Posterior vena cava (tissue), 2 donors: ENCODE results near the gene PITPNM1. TPM values are rescaled to one million over a fixed set of nuclear protein-coding genes. Genes with fewer than 3 reads are reported as not detected.
"Not testable (repeated sequence)": the region's sequence is repeated elsewhere in the genome, so short reads cannot be mapped to it uniquely, and the experiment has no call there.

Source experiments
- DNase-seq: peaks from one replicate; pipeline ENCODE4 v3.0.0-alpha.2; 2020; ENCODE audit warnings: low spot score
- intact Hi-C, 2 donors: fragments of 100-400 bp; cut with DNase I; formaldehyde crosslinking; loops; one replicate each; pipeline versions ENCODE4 v1.14.1 to v1.14.2; 2022 to 2023
- total RNA-seq, 2 donors: library from RNA; stranded (reverse); fragmentation: NEBNext Ultra II Directional; extraction: Animal tissue kit (Norgen Biotek cat#: 25700); gene quantifications; one replicate each; pipeline ENCODE4 v1.2.1, GENCODE V29; 2021
- donor health status: DM: yes; HTN: yes; CAD: no.
- donor health status: DM: yes; HTN: yes; CAD: no.

Gene PITPNM1
- total RNA-seq, 2 donors from 2014 or later: 31.5 to 42.7 TPM

DNA sequence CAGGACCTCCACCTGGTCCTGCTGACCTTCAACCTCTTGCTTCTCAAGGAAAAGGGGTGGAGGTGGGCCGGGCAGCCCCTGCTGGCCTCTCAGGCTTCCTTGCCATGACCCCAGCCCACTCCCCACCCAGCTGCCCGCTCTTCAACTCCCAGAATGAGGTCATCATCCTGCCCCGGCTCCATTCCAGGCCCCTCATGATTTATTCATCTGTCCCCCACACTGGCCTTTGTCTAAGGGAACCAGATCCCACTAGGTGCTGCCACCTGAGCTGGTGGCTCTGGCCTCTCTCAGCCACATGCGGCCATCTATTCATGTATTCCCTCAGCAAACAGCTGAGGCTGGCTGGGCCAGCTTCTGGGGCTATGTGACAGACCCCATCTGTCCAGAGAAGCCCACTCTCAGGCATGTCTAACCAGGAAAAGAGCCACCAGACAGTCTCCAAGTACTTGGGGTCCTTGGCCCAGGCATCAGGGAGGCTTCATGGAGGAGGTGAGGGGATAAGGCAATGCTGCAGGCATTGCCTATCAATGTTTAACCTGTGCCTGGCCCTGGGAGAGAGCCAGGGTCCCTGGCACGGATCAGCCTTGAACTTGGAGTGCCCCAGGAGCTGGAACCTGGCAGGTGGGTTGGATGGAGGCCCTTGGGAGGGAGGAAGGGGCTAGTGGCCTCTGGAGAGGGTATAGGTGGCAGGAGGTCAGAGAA, 20.3 kb upstream of the PITPNM1 start:
- intact Hi-C loops: no loop called here
- no peak for DNase-seq

DNA sequence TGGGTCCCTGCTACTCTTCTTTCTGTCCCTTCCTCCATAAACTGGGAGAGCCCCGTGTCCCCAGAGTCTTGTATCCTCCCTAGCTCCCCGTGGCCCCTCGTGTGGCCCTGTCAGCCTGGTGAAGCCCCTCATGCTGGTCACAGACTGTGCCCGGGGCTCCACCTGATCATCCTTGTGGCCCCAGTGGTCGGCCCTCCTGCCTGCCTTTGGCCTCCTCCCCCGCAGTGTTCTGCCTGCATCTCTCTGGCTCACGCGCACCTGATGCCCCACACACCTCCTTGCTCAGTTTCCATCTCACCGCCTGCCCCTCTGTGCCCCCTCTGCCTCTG, 19.3 kb upstream of the PITPNM1 start:
- DNase-seq: peak; percentile 51
- intact Hi-C loops: no loop called here

DNA sequence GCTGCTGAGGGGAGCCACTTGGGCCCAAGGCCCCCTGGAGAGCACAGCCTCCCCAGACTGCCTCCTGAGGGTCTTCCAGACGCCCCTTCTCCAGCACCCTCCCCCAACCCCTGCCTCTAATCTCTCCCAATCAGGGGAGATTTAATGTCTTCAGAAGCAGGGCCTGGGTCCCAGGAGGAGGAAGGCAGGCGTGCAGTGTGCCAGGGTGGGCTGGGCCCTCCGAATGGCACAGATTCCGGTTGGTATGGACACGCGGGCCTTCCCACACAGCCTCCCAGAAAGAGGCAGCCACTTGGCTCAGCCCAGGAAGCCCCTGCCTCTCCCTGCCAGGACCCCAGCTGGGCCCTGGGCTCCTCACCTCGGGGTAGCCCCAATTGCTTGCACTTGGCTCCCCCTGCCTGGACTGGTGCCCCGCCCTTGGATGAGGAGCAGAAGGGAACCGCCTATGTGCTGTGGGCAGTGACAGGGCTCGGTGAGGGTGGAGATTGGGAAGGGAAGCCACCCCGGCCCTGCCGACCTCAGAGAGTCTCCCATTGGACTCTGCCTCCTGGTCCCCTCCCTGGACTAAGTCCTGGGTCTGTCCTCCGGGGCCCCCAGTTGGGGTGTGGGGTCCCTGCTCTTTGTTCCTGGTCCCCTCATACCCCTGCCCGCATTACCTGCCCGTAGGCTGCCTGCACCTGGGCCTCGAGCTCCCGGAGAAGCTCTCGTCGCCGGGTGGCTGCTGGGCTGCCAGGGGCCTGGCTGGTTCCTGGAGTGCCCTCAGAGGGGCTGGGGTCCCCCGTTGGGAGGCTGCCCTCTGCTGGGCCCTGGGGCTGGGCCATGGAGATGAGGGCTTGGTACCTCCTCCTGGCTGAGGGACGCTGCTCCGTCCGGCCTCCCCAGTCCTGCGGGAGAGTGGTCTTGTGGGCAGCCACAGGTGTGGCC, 18.7 kb upstream of the PITPNM1 start:
- intact Hi-C loops: no loop called here
- peak; percentile 69 for DNase-seq

DNA sequence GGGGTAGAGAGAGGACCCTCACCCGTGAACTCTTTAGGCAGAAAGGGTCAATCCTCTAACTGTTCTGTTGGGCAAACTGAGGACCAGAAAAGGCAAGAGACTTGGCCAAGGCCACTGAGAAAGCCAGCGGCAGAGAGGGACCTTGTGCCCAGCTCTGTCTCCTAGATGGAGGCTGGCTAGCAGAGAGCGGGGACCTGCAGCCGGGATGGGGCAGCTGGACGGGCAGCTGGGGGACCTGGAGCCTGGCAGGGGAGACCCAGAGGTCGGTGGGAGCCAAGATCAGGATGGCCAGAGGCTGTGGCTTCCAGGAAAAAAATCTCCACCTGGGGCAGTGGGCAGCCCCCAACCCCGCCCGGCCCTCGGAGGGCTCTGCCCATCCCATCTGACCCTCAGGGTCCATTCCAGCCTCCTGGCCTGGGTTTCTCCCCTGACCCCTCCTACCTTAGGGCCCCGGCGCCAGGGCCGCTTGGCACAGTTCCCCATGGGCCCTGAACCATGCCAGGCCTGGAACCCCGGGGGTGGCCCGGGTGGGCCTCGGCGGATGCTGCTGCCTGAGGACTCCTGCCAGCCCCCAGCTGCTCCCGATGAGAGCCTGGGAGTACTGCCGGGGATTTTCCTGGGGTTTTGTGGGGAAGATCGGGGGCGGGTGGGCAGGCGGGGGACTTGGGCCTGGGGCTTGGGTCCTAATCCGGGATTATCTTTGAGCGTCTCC, 17.8 kb upstream of the PITPNM1 start, which contains the start of gene CABP2:
Gene CABP2 (minus strand): TSS at position 603 of the 712 bp plus-strand sequence. CDS start 120 bp downstream, at position 483.
- no peak for DNase-seq
- intact Hi-C loops: no loop called here

DNA sequence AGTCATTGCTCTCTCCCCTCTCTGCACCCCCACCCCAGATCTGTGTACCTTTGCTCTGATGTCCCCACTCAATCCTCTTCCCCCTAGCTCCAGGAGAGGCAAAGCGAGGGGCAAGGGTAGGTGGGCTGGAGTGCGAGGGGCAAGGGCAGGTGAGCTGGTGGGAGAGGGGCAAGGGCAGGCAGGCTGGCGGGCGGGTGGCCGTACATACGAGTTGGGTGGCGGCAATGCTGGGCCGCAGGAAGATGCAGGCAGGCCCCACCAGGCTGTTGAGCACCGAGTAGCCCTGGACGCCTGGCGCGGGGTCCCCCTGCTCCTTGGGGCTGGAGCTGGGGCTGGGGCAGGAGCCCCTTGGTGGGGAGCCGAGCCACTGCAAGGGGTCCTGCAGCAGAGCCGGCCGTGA, 17.2 kb upstream of the PITPNM1 start:
- intact Hi-C loops: no loop called here
- DNase-seq: peak; percentile 64

DNA sequence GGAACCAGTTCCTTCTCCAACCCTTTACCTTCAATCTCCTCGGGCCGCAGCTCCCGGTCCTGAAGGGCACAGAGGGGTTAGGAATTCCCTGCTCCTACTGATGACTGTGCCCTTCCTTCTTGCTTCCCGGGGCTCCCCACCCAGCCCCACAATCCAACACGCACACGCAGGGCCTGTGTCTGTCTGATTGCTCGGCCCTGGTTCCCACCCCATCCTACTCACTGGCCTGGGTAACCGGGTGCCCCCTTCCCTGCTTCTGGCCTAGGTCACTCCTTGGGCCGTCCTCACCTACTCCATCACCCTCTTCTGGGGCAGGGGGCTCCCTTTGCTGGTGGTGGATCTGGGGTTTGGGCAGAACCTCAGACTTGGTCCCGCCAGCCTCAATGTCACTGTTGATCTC, 16.8 kb upstream of the PITPNM1 start:
- DNase-seq: no peak
- intact Hi-C loops: no loop called here

DNA sequence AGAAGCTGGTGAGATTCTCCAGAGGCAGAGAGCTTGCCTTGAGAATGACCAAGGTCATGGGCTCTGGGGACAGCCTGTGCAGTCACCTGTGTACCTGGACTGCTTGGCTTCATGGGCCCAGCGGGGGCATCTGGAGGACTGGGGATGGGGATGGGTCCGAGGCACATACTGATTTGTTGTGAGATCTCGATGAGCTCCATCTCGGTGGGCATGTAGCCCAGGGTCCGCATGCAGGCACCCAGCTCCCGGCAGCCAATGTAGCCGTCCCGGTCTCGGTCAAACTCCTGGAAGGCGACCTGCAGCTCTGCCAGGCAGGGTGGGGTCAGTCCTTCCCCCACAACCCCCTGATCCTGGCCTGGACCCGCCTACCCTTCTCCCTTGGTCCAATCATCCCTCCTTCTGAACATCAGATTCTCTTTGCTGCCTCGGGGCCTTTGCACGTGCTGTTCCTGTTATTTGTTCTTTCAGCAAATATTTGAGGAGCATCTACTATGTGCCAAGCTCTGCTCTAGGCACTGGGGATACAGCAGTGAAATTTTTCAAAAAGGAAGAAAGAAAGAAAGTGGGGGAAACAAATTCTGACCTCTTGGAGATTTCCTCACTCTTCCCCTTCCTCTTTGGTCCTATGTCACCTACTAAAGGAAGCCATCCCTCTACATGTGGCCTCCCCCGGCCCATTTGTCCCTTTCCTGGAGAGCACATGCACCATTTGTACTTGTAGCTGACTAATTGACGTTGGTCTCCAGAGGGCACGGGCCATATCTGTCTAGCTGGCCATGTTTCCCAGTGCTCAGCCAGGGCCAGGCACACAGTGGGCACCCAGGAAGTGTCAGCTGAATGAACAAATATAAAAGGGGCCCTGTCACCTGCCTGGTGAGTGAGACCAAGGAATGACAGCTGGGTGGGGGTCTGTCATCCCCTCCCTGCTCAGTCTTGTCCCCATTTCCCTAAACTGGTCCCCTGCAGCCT, 16.0 kb upstream of the PITPNM1 start:
- peak; percentile 68 for DNase-seq
- intact Hi-C loops: no loop called here

DNA sequence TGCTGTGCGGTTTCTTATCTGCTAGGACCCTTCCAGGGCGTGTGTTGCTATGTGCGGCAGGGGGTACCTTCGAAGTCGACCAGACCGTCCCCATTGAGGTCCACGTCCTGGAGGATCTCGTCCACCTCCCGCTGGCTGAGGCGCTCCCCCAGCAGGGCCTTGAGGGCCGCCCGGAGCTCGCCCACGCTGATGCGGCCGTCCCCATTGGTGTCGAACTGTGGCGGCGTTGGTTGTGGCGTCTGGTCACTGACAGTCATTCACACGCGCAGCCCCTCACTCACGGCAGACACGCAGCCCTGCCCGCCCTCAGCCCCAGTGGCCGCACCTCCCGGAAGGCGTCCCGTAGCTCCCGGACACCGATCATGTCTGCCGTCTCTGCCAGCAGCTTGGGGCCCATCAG, 14.6 kb upstream of the PITPNM1 start:
- intact Hi-C loops: no loop called here
- DNase-seq: peak; percentile 75

DNA sequence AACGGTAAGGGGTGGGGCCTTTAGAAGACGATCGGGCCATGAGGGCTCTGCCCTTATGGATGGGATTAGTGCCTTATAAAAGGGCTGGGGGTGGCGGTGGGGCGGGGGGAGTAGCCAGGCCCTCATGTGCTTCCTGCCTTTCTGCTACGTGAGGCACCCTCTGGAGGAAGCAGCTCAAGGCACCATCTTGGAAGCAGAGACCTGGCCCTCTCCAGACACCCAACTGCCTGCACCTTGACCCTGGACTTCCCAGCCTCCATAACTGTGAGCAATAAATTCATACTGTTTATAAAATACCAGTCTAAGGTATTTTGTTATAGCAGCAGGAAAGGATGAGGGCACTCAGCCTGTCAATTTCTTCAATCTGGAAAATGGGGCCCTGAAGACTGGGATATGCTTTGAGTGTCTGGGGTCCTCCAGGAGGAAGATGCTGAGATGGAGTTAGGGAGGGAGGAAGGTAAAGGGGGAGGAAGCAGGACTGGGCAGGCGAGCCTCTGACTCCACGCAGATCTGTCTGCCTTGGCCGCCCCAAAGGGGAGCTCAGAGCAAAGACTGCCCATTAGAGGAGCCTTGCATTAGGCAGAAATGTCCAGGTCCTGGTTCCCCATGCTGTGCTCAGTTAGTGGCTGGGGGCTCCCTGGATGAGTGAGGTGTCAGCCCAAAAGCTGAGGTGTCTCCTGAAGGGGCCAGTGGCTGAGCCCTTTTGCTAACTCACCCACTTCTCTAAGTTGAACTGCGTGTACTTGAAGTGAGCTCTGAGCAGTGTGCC, 12.8 kb upstream of the PITPNM1 start:
- intact Hi-C loops: no loop called here
- peak; percentile 64 for DNase-seq

DNA sequence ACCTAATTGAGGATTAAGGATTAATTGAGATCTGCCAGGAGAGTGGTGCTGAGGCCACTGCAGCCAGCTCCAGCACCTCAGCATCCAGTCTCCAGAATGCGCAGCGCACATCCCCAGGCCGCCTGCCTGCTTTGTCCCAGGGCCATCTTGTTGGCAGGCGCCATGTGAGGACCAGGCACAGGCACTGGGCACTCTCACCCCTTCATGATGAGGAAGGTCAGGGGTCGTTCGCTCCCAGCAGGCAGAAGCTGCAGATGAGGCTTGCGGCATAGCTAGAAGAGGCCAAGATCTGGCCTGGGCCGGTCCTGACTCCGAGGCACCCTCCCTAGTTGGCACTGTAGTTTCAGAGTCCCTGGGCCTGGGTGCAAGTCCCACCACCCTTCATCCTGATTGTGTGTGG, 11.6 kb upstream of the PITPNM1 start:
- peak; percentile 52 for DNase-seq
- intact Hi-C loops: no loop called here

DNA sequence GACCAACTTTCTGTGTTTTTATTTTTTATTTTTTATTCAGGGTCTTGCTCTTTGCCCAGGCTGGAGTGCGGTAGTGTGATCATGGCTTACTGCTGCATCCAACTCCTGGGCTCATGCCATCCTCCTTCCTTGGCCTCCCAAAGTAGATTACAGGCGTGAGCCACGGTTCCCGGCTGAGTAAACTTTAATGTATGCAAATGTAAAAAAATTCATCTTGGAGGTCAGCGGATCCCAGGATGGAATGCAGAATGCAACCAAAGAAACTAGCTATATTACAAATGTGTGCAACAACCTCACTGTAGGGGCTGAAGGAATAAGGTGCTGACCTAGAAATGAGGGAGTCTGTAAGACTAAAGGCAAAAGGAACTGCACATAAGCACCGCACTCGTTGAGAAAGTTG, 9.0 kb upstream of the PITPNM1 start:
- DNase-seq: no peak
- intact Hi-C loops: no loop called here

DNA sequence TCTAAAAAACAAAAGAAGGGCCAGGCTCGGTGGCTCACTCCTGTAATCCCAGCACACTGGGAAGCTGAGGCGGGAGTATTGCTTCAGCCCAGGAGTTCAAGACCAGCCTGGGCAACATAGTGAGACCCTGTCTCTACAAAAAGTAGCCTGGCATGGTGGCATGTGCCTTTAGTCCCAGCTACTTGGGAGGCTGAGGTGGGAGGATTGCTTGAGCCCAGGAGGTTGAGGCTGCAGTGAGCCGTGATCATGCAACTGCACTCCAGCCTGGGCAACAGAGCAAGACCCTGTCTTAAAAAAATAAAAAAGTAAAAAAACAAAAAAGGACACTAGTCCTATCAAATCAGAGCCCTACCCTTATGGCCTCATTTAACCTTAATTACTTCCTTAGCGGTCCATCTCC, 6.4 kb upstream of the PITPNM1 start:
- intact Hi-C loops, DNase-seq: not testable (repeated sequence)

DNA sequence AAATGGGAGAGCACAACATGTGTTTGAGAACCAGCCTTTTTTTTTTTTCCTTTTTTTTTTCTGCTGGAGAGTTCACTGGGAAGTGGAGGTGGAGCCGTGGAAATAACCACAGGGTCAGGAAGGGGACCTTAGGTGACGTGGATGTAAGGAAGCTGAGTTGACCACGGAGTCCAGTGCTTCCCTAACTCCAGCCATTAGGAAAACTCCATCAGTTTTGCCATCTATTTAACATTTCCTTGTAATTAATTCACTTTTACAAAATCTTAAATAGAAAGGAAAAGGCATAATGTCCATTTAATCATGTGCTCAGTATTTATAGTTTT, 4.8 kb upstream of the PITPNM1 start:
- intact Hi-C loops: no loop called here
- no peak for DNase-seq

DNA sequence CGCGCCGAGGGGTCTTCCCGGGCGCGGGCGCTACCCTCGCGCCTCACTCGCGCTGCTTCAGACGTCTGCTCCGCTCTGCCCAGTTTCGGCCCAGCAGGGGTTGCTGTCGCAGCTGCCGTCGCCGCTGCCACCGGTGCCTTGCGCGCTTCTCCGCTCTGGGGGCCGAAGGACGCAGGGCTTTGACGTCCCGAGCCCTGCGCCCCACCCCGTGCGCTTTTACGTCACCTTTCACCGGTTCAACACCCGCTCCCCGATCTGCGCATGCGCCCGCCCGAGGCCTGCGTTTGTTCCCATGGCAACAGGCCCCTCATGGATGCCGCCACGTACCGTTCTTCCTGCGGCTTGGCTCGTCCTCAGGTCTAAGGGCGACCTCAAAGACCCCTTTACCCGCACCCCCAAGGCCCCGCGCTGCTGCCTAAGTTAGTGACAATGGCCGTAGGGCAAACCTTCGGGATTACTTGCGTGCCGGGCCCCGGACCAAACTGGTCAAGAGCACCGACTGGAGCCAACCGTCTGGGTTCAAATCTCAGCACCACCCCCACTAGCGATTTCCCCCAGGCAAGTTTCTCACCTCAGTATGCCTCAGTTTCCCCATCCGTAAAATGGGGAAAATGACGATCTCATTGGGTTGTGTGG, 3.4 kb upstream of the PITPNM1 start:
- DNase-seq: peak; percentile 100
- intact Hi-C loops: loop anchor here in 1 of 2 donors (10.0 kb wide), 1 partner anchor 104 kb away; the partner anchor contains the start of genes PPP1CA and TBC1D10C

DNA sequence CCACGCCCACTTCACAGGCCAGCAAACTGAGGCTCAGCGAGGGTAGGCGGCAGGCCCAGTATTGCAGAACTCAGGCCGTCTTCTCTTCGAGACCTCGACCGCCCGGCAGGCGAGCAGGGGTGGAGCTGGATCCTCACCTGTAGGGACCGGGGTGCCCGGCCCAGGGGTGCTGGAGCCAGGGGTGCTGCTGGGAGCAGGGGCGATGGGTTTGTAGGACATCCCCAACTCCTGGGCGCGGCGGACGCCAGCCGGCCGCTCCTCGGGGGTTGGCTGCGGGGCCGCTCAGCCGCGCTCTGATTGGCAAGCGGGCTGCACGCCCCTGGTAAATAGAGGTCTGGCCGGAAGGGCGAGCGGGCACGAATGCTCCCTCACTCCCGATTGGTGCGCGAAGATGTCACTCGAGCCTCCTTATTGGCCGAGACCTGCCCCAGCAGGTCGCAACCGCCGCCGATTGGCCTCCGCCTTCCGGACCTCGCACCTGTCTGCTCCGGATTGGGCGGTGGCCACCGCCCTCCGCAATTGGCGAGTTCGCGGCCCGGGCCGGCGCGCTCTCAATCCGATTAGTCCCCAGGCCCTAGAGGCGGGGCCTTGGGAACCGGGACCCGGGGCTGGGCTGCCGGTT, 2.8 kb upstream of the PITPNM1 start, which contains the start of gene CDK2AP2:
Gene CDK2AP2 (minus strand): TSS at position 299 of the 622 bp plus-strand sequence. CDS start 80 bp downstream, at position 219.
- intact Hi-C loops: loop anchor here in 1 of 2 donors (10.0 kb wide), 1 partner anchor 103 kb away; the partner anchor contains the start of genes PPP1CA and TBC1D10C
- DNase-seq: peak; percentile 100

DNA sequence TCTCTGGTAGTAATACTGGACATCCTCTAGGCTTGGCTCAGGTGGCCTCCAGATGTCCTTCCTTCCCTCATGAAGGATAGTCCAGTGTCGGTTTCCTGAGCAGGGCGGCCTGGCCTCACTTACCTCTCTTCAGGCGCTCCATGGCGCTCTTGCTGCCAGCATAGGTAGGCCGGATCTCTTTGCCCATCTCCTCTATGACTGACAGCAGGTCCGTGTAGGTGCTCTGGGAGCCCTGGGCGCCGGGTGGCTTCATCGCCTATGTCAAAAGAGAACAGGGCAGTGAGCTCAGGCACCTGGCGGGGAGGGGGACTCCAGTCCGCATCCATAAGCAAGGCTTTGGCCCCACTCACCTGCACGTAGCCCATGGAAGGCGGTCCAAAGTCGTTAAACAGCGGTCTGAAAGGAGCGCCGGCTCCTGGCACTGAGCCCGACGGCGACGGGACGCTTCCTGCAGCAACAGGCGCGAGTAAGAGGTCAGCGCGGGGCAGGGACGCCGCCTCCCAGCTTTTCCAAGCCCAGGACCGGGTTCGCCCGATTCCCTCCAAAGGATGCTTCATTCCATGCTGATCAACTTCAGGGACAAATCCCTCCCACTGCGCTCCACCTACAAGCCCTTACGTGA, 2.2 kb upstream of the PITPNM1 start:
- intact Hi-C loops: loop anchor here in 1 of 2 donors (10.0 kb wide), 1 partner anchor 103 kb away; the partner anchor contains the start of genes PPP1CA and TBC1D10C
- DNase-seq: peak; percentile 81
